Posterior cingulate gyrus (tissue), 11 donors: ENCODE data around the gene SETBP1.

Source experiments
- DNase-seq, 10 donors: peaks; one replicate each; pipeline versions ENCODE4 v3.0.0 to v3.0.0-alpha.2; 2020 to 2021; ENCODE audit warnings: mixed read lengths in 3 of 10
- intact Hi-C: fragments of 100-400 bp; cut with DNase I; formaldehyde crosslinking; loops from one replicate; pipeline ENCODE4 v1.15.1; 2023

The SETBP1 gene

GRCh38 chr18:44805176-44805575 is 124.5 kb downstream of the SETBP1 start:
- intact Hi-C loops: no loop called here
- DNase-seq: no peak

- intact Hi-C loops: no loop called here
- no peak for DNase-seq
Measured at GRCh38 chr18:44805643-44806042, 125.0 kb downstream of the SETBP1 start.

- DNase-seq: no peak
- intact Hi-C loops: no loop called here
Measured at GRCh38 chr18:44807766-44808165, 127.1 kb downstream of the SETBP1 start.

DNA sequence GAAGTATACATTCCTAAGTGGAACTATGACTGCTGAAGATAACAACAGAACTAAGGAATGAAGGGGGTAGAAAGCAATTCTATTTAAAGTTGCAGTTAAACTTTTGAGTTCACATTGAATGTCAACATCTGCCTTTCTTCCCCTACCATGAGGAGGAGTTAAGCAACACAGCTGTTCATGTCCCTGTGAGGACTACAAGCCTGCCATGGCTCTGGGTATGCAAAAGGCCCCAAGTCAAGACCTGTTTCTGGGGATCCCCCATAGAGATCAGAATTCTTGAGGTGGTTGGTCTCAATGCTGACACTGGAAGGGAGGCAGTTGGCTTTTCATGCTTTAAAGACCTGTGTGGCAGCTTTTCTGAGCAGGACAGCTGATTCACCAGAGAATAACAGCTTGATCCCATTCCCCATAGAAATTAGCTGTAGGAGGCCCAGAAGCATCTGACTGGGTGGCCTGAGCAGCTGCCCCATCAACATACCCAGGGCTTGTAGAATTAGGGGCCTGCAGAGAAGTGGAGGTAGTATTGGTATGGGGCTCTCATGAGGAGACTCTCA is 131.0 kb downstream of the SETBP1 start:
- DNase-seq: no peak

GRCh38 chr18:44812426-44812825 is 131.7 kb downstream of the SETBP1 start:
- intact Hi-C loops: no loop called here
- no peak for DNase-seq

More for the DNA sequence above, 131.0 kb downstream of the SETBP1 start:
- intact Hi-C loops: no loop called here

- intact Hi-C loops: no loop called here
- DNase-seq: no peak
Measured at GRCh38 chr18:44813586-44813985, 132.9 kb downstream of the SETBP1 start.

- DNase-seq: no peak
Measured at GRCh38 chr18:44815108-44815507, 134.4 kb downstream of the SETBP1 start.

DNA sequence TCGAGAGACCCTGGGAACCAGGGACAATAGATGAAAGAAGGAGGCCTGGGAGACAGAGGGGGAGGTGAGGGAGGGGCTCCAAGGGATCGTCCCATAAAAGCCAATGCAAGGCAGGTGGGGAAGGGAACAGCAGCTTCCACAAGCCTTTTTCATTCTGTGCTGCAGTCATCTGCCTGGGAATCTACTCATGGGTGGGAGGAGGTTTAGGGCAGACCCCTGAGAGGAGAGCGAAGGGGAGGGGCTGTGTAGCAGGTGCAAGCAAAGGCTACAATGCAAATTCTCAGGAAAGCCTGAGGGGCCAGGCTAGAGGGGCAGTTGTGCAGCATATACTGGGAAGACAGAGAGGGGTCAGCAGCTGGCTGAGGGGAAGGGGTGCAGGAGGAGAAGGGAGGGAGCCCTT is 135.4 kb downstream of the SETBP1 start:
- DNase-seq: no peak
- intact Hi-C loops: no loop called here

More at GRCh38 chr18:44815108-44815507, 134.4 kb downstream of the SETBP1 start:
- intact Hi-C loops: no loop called here

- no peak for DNase-seq
- intact Hi-C loops: no loop called here
Measured at GRCh38 chr18:44816477-44816876, 135.8 kb downstream of the SETBP1 start.

DNA sequence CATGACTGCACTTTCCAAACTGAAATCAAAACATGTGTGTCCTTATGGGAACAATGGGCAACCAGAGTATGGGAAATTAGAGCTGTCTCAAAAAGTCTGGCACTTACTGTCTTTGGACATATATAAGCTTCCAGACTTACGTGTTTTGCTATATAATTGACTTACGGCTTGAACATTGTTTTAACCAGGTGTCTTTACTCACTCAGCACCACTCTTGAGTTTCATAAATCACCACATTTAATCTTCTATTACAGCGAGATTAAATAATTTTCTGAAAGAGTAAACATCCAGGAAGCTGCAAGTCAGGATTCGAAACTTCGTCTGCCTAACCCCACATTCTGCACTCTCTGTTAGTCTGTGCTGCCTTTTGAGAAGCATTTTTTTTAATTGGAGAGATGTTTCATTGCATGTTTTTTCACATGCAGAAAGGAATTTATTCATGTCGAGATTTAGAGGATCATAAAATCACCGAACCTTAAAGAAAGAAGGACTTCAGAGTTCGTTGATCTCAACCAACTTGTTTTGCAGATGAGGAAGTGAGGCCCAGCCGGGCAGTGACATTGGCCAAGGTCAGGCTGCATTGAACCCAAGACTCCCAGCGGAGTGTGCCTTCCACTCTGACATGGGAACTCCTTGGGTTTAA is 137.3 kb downstream of the SETBP1 start:
- intact Hi-C loops: no loop called here
- no peak for DNase-seq

GRCh38 chr18:44818668-44819403 is 138.1 kb downstream of the SETBP1 start:
- intact Hi-C loops: no loop called here
- DNase-seq: no peak

- intact Hi-C loops: no loop called here
- DNase-seq: peak in 7 of 10 donors; percentile 27 to 87 (median 56)
Measured at GRCh38 chr18:44819944-44820510, 139.3 kb downstream of the SETBP1 start.

DNA sequence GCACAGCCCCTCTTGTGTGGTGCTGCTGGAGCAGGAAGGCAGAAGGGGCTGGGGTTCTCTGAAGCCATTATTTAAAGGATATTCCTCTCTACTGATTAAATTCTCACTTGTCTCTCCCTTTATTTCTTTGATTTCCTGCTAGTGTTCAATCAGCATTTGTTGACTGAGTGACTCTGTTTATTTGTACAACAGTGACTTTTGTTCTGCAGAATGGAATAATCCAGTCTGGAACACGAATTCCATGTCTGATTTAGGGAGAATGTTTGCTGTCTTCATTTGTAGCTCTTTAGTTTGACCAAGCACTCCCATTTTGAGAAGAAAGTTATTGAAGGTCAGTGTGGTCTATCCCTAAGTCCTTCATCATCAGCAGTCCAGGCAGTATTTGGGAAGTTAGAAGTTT is 141.2 kb downstream of the SETBP1 start:
- intact Hi-C loops: no loop called here

DNA sequence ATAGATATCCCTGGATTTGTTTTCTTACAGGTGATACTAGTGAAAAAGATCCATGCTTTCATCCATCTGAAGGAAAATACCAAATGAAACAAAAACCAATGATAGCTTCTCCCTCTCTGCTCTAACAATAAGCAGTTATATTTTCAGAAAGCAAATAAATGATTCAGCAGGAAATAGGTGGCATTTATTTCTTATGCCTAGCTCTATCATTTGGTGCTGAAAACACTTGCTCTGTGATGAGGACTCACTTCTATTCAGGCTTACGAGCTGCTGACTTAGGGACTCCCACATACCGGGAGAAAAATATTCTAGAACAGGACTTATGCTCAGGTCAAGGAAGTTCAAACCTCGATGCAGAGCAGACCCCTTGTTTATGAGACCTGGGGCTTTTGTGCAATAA is 142.6 kb downstream of the SETBP1 start:
- intact Hi-C loops: no loop called here
- no peak for DNase-seq

More for the DNA sequence above, 141.2 kb downstream of the SETBP1 start:
- DNase-seq: no peak

DNA sequence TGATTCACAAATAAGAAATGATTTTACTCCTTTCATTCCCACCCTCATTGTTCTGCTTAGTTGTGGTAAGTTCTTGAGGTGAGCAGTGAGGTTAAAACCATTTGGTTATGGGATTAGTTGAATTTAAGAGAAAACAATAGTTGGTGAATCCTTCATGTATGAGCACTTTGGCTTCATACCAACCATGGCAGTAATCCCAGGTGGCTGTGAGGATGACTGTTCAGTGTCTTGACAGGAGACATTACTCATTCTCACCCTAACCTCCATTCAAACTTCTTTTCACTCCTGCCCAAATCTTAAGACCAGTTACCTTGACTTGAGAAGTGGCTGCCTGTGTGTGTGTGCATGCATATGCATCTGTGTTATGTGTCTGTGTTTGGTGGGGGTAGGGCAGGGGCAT is 143.1 kb downstream of the SETBP1 start:
- intact Hi-C loops: no loop called here
- no peak for DNase-seq

GRCh38 chr18:44824884-44825283 is 144.2 kb downstream of the SETBP1 start:
- no peak for DNase-seq
- intact Hi-C loops: no loop called here

- intact Hi-C loops: no loop called here
- peak in 5 of 10 donors; percentile 14 to 55 (median 36) for DNase-seq
Measured at GRCh38 chr18:44826418-44827259, 146.0 kb downstream of the SETBP1 start.

- no peak for DNase-seq
- intact Hi-C loops: no loop called here
Measured at GRCh38 chr18:44828080-44828479, 147.4 kb downstream of the SETBP1 start.

GRCh38 chr18:44830581-44830980 is 149.9 kb downstream of the SETBP1 start:
- intact Hi-C loops: no loop called here
- DNase-seq: no peak

GRCh38 chr18:44833786-44834185 is 153.1 kb downstream of the SETBP1 start:
- intact Hi-C loops: no loop called here
- DNase-seq: no peak
